Activated CD4-positive, alpha-beta T cell treated with anti-CD3 and anti-CD28 coated beads, Interleukin-2, amount 50 U/mL, for 1 hour (primary cell): ENCODE data around the gene SMTNL1.

ENCODE experiments used
- DNase-seq: peaks from one replicate; pipeline ENCODE4 v3.0.0-alpha.2; 2020

SMTNL1 gene

GRCh38 chr11:57536947-57537619 is at the start of gene SMTNL1:
Gene SMTNL1 (plus strand): TSS chr11:57537595. CDS start chr11:57542643, 5,048 bp downstream.
- no peak for DNase-seq

GRCh38 chr11:57487920-57488659 is 49.3 kb upstream of the SMTNL1 start:
- no peak for DNase-seq

- no peak for DNase-seq
Observed at GRCh38 chr11:57490456-57491248, 46.7 kb upstream of the SMTNL1 start.

GRCh38 chr11:57491371-57492061 is 45.9 kb upstream of the SMTNL1 start:
- DNase-seq, result peak; percentile 44

- DNase-seq, result peak; percentile 71
Observed at GRCh38 chr11:57493507-57494503, 43.6 kb upstream of the SMTNL1 start.

GRCh38 chr11:57496109-57496820 is 41.1 kb upstream of the SMTNL1 start:
- DNase-seq, result no peak

GRCh38 chr11:57497303-57498247 is 39.8 kb upstream of the SMTNL1 start:
- no peak for DNase-seq

- no peak for DNase-seq
Observed at GRCh38 chr11:57498540-57498939, 38.9 kb upstream of the SMTNL1 start.

GRCh38 chr11:57499413-57499982 is 37.9 kb upstream of the SMTNL1 start:
- no peak for DNase-seq

- no peak for DNase-seq
Observed at GRCh38 chr11:57499983-57500461, 37.4 kb upstream of the SMTNL1 start.

GRCh38 chr11:57500515-57500914 is 36.9 kb upstream of the SMTNL1 start:
- DNase-seq, result no peak

GRCh38 chr11:57500926-57501325 is 36.5 kb upstream of the SMTNL1 start:
- DNase-seq, result no peak

GRCh38 chr11:57501953-57502352 is 35.4 kb upstream of the SMTNL1 start:
- DNase-seq, result no peak

- DNase-seq, result no peak
Observed at GRCh38 chr11:57502376-57502775, 35.0 kb upstream of the SMTNL1 start.

- DNase-seq, result no peak
Observed at GRCh38 chr11:57502870-57503269, 34.5 kb upstream of the SMTNL1 start.

- DNase-seq, result no peak
Observed at GRCh38 chr11:57504511-57504910, 32.9 kb upstream of the SMTNL1 start.

GRCh38 chr11:57506522-57506921 is 30.9 kb upstream of the SMTNL1 start:
- no peak for DNase-seq

- no peak for DNase-seq
Observed at GRCh38 chr11:57508341-57509170, 28.8 kb upstream of the SMTNL1 start.
